HepG2 (cell line): ENCODE results near the gene MTG1. TPM values are rescaled to one million over a fixed set of nuclear protein-coding genes. Genes with fewer than 3 reads are reported as not detected.

ENCODE experiments used
- ATF7-NPFF ChIP-seq: sonication (generic); formaldehyde crosslinking; IDR thresholded peaks from 2 replicates; pipeline ENCODE4 v1.8.1; 2023; ENCODE audit warnings: mild to moderate bottlenecking, low read depth, missing genetic modification reagents, moderate library complexity
- CREB1 ChIP-seq, 2 experiments: fragments of 450-650 bp in 1 of 2; IDR thresholded peaks; 2 replicates each; pipeline ENCODE4 v1.6.1; 2016 to 2017; ENCODE audit warnings: control low read depth in 1 of 2, mild to moderate bottlenecking in 1 of 2, missing compliant biosample characterization in 1 of 2, missing genetic modification characterization in 1 of 2
- FOSL2 ChIP-seq: sonication (generic); formaldehyde crosslinking; IDR thresholded peaks from 2 replicates; pipeline ENCODE4 v1.4.0; 2020; ENCODE audit warnings: missing genetic modification reagents
- FOXM1 ChIP-seq: sonication (generic); formaldehyde crosslinking; IDR thresholded peaks from 2 replicates; pipeline ENCODE4 v1.5.0; 2020; ENCODE audit warnings: missing genetic modification reagents
- HOXA5 ChIP-seq: sonication (generic); formaldehyde crosslinking; IDR thresholded peaks from 2 replicates; pipeline ENCODE4 v1.4.0; 2020; ENCODE audit warnings: missing genetic modification reagents
- HOXD1 ChIP-seq: sonication (generic); formaldehyde crosslinking; IDR thresholded peaks from 2 replicates; pipeline ENCODE4 v1.5.0; 2020; ENCODE audit warnings: missing genetic modification reagents
- JUN ChIP-seq: sonication (generic); formaldehyde crosslinking; IDR thresholded peaks from 2 replicates; pipeline ENCODE4 v1.4.0; 2020; ENCODE audit warnings: mild to moderate bottlenecking, missing genetic modification reagents
- KLF15 ChIP-seq: sonication (generic); formaldehyde crosslinking; IDR thresholded peaks from 2 replicates; pipeline ENCODE4 v1.8.1; 2023; ENCODE audit warnings: borderline replicate concordance, mild to moderate bottlenecking, inconsistent platforms, missing genetic modification reagents, mixed read lengths
- MED1 ChIP-seq: sonication (generic); formaldehyde crosslinking; IDR thresholded peaks from 2 replicates; pipeline ENCODE4 v1.4.0; 2020; ENCODE audit warnings: missing genetic modification reagents
- MED8 ChIP-seq: sonication (generic); formaldehyde crosslinking; IDR thresholded peaks from 2 replicates; pipeline ENCODE4 v1.8.1; 2023; ENCODE audit warnings: mild to moderate bottlenecking, missing genetic modification reagents; ENCODE audit not compliant: insufficient replicate concordance
- PRPF4 ChIP-seq: fragments of 200-400 bp; formaldehyde crosslinking; IDR thresholded peaks from 2 replicates; pipeline ENCODE4 v1.6.1; 2016; ENCODE audit warnings: low read length, low read depth; ENCODE audit not compliant: poor library complexity, severe bottlenecking
- RNF2 ChIP-seq: fragments of 450-650 bp; conservative IDR thresholded peaks from 2 replicates; pipeline ENCODE4 v1.6.1; 2016; ENCODE audit warnings: low read depth
- RXRA ChIP-seq: sonication (generic); formaldehyde crosslinking; IDR thresholded peaks from 2 replicates; pipeline ENCODE4 v1.5.1; 2020; ENCODE audit warnings: missing genetic modification reagents
- SIX1 ChIP-seq: sonication (generic); formaldehyde crosslinking; IDR thresholded peaks from 2 replicates; pipeline ENCODE4 v1.4.0; 2020; ENCODE audit warnings: missing genetic modification reagents, borderline replicate concordance
- TOPORS ChIP-seq: sonication (generic); formaldehyde crosslinking; IDR thresholded peaks from 2 replicates; pipeline ENCODE4 v1.8.0; 2023; ENCODE audit warnings: mild to moderate bottlenecking, missing genetic modification reagents
- ZBTB7A ChIP-seq: sonication (generic); formaldehyde crosslinking; IDR thresholded peaks from 2 replicates; pipeline ENCODE4 v1.8.0; 2022; ENCODE audit warnings: mild to moderate bottlenecking, missing genetic modification reagents
- ZC3H4 ChIP-seq: sonication (generic); formaldehyde crosslinking; IDR thresholded peaks from 2 replicates; pipeline ENCODE4 v1.4.0; 2020; ENCODE audit warnings: missing genetic modification reagents, borderline replicate concordance
- ZFY ChIP-seq: sonication (generic); formaldehyde crosslinking; IDR thresholded peaks from 2 replicates; pipeline ENCODE4 v1.4.0; 2020; ENCODE audit warnings: missing genetic modification reagents
- ZNF121 ChIP-seq: sonication (generic); formaldehyde crosslinking; IDR thresholded peaks from 2 replicates; pipeline ENCODE4 v1.5.0; 2020; ENCODE audit warnings: mild to moderate bottlenecking, missing genetic modification reagents
- ZNF253 ChIP-seq: sonication (generic); formaldehyde crosslinking; IDR thresholded peaks from 2 replicates; pipeline ENCODE4 v1.8.0; 2022; ENCODE audit warnings: mild to moderate bottlenecking, missing genetic modification reagents, borderline replicate concordance
- ZNF282 ChIP-seq: fragments of 450-650 bp; IDR thresholded peaks from 2 replicates; pipeline ENCODE4 v1.6.1; 2018; ENCODE audit not compliant: partially characterized antibody
- ZNF644 ChIP-seq: IDR thresholded peaks from 2 replicates; pipeline ENCODE4 v1.6.1; 2016; ENCODE audit warnings: low read depth
- ZNF674 ChIP-seq: sonication (generic); formaldehyde crosslinking; IDR thresholded peaks from 2 replicates; pipeline ENCODE4 v1.5.0; 2020; ENCODE audit warnings: low read depth, mild to moderate bottlenecking, missing genetic modification reagents
- ZNF737 ChIP-seq: sonication (generic); formaldehyde crosslinking; IDR thresholded peaks from 2 replicates; pipeline ENCODE4 v1.5.0; 2020; ENCODE audit warnings: missing genetic modification reagents, mild to moderate bottlenecking, borderline replicate concordance
- ZNF772 ChIP-seq: sonication (generic); formaldehyde crosslinking; IDR thresholded peaks from 2 replicates; pipeline ENCODE4 v1.5.0; 2020; ENCODE audit warnings: mild to moderate bottlenecking, missing genetic modification reagents
- ZNF839 ChIP-seq: sonication (generic); formaldehyde crosslinking; IDR thresholded peaks from 2 replicates; pipeline ENCODE4 v1.4.0; 2020; ENCODE audit warnings: missing genetic modification reagents, mild to moderate bottlenecking, borderline replicate concordance
- polyA plus RNA-seq, 8 experiments: library from polyadenylated mRNA; depleted of rRNA in 3 of 8; stranded (reverse) in 7 of 8; unstranded in 1 of 8; fragments of >200 nt; fragmentation: Illumina TruSeq in 4 of 8; extraction: Trizol in 4 of 8; gene quantifications; 2 replicates each; pipeline versions ENCODE4 v1.2.1 to v1.2.3, GENCODE V29; 2011 to 2016; ENCODE audit warnings: low read depth in 4 of 8, missing spikeins in 1 of 8, mixed read lengths in 1 of 8; ENCODE audit not compliant: insufficient read depth in 1 of 8
- total RNA-seq, 5 experiments: library from RNA; depleted of rRNA; stranded (reverse); fragments of >200 nt; fragmentation: Illumina TruSeq; extraction: Trizol; gene quantifications; 2 replicates each; pipeline ENCODE4 v1.2.3, GENCODE V29; 2016; ENCODE audit warnings: low read depth in 1 of 5
- TF ChIP-seq, protein P1 (sequence below): IDR thresholded peaks from 2 replicates; pipeline ENCODE4 v1.6.1; 2018; ENCODE audit warnings: missing genetic modification reagents
- TF ChIP-seq, protein P2 (sequence below): sonication (generic); formaldehyde crosslinking; IDR thresholded peaks from 2 replicates; pipeline ENCODE4 v1.8.0; 2022; ENCODE audit warnings: mild to moderate bottlenecking, missing genetic modification reagents
- TF ChIP-seq, protein P3 (sequence below): sonication (generic); formaldehyde crosslinking; IDR thresholded peaks from 2 replicates; pipeline ENCODE4 v1.5.0; 2020; ENCODE audit warnings: missing genetic modification reagents

Gene MTG1
- total and polyA plus RNA-seq, 2 of the 13 experiments (the other 11 are each of a cell fraction or from before 2014, with no cell fraction given): 42.0 to 103 TPM

DNA sequence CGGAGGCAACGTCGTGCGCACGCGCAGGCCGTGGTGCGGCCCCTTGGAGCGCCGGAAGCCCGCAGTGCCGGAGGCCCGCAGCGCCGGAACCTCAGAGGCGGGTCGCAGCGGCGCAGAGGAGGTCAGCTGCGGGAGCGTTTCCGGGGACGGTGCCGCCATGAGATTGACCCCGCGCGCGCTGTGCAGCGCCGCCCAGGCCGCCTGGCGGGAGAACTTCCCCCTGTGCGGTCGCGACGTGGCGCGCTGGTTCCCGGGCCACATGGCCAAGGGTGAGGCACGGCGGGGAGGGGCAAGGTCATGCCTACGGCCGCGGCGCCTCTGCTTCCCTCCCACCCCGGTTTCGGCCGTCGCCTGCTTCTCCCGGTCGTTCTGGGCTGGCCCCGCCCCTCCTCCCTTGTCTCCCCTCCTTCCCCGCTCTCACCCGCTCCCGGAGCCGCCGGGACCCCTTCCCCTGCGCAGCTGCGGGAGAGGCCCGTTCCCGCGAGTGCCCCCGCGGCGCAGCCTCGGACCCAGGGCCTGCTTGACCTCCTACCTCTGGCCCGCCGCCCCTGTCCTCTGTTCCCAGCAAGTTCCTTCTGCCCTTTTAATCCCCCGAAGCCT, at the start of gene MTG1 (continued):
- TF ChIP-seq KLF15 (CRISPR knock-in tag) (0 out of 2 replicates have a peak, but pooled peaks have one; percentile 74), ZNF121 (CRISPR knock-in tag) (peak; percentile 46; the same call in 1 of the 2 replicates), ZNF772 (CRISPR knock-in tag) (peak; percentile 81; the same call in 1 of the 2 replicates), MED1 (CRISPR knock-in tag) (peak; percentile 78), ZNF737 (CRISPR knock-in tag) (no peak), TOPORS (peak; percentile 37; the same call in 1 of the 2 replicates), CREB1 (IDR thresholded peaks at IDR 0.05) (peak; percentile 11; the same call in 1 of the 2 replicates), CREB1 (CRISPR knock-in tag; IDR thresholded peaks at IDR 0.05) (no peak), FOXM1 (CRISPR knock-in tag) (peak; percentile 77; the same call in 1 of the 2 replicates), ZNF282 (no peak), RNF2 (no peak; the same call in 1 of the 2 replicates), ZFY (CRISPR knock-in tag) (peak; percentile 98), ATF7-NPFF (CRISPR knock-in tag) (peak; percentile 97), ZBTB7A (CRISPR knock-in tag) (peak; percentile 78), ZNF253 (CRISPR knock-in tag) (peak; percentile 84; the same call in 1 of the 2 replicates), ZC3H4 (CRISPR knock-in tag) (peak; percentile 69; the same call in 1 of the 2 replicates), HOXA5 (CRISPR knock-in tag) (peak; percentile 81), JUN (CRISPR knock-in tag) (no peak), ZNF644 (CRISPR knock-in tag) (no peak), FOSL2 (CRISPR knock-in tag) (peak; percentile 37; the same call in 1 of the 2 replicates), ZNF674 (CRISPR knock-in tag) (no peak), RXRA (CRISPR knock-in tag) (peak; percentile 91), MED8 (CRISPR knock-in tag) (peak; percentile 68), PRPF4 (no peak), HOXD1 (peak; percentile 79; the same call in 1 of the 2 replicates), ZNF839 (CRISPR knock-in tag) (peak; percentile 96), SIX1 (CRISPR knock-in tag) (no peak)
- TF ChIP-seq, protein P1, sequence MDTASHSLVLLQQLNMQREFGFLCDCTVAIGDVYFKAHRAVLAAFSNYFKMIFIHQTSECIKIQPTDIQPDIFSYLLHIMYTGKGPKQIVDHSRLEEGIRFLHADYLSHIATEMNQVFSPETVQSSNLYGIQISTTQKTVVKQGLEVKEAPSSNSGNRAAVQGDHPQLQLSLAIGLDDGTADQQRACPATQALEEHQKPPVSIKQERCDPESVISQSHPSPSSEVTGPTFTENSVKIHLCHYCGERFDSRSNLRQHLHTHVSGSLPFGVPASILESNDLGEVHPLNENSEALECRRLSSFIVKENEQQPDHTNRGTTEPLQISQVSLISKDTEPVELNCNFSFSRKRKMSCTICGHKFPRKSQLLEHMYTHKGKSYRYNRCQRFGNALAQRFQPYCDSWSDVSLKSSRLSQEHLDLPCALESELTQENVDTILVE (CRISPR knock-in tag): peak; percentile 95
- TF ChIP-seq, protein P2, sequence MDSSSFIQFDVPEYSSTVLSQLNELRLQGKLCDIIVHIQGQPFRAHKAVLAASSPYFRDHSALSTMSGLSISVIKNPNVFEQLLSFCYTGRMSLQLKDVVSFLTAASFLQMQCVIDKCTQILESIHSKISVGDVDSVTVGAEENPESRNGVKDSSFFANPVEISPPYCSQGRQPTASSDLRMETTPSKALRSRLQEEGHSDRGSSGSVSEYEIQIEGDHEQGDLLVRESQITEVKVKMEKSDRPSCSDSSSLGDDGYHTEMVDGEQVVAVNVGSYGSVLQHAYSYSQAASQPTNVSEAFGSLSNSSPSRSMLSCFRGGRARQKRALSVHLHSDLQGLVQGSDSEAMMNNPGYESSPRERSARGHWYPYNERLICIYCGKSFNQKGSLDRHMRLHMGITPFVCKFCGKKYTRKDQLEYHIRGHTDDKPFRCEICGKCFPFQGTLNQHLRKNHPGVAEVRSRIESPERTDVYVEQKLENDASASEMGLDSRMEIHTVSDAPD (CRISPR knock-in tag): peak; percentile 57; the same call in 1 of the 2 replicates
- TF ChIP-seq, protein P3, sequence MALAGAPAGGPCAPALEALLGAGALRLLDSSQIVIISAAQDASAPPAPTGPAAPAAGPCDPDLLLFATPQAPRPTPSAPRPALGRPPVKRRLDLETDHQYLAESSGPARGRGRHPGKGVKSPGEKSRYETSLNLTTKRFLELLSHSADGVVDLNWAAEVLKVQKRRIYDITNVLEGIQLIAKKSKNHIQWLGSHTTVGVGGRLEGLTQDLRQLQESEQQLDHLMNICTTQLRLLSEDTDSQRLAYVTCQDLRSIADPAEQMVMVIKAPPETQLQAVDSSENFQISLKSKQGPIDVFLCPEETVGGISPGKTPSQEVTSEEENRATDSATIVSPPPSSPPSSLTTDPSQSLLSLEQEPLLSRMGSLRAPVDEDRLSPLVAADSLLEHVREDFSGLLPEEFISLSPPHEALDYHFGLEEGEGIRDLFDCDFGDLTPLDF (CRISPR knock-in tag): peak; percentile 95
